Activated CD4-positive, CD25-positive, alpha-beta regulatory T cell treated with anti-CD3 and anti-CD28 coated beads, Interleukin-2, amount 50 U/mL, for 16 hours (primary cell): ENCODE data around the gene ITGA8.
"Not testable (repeated sequence)": the region's sequence is repeated elsewhere in the genome, so short reads cannot be mapped to it uniquely, and the experiment has no call there.

Experiments
- DNase-seq: peaks from one replicate; pipeline ENCODE4 v3.0.0-alpha.2; 2020; ENCODE audit warnings: low read depth, low spot score

Gene ITGA8

GRCh38 chr10:15609246-15609645, 110.5 kb downstream of the ITGA8 start:
- DNase-seq, result no peak

GRCh38 chr10:15606377-15606776, 113.3 kb downstream of the ITGA8 start:
- no peak for DNase-seq

GRCh38 chr10:15605740-15606369, 113.9 kb downstream of the ITGA8 start:
- DNase-seq, result no peak

GRCh38 chr10:15603446-15604011, 116.2 kb downstream of the ITGA8 start:
- DNase-seq, result no peak

GRCh38 chr10:15601819-15602218, 117.9 kb downstream of the ITGA8 start:
- DNase-seq, result no peak

GRCh38 chr10:15595260-15595659, 124.5 kb downstream of the ITGA8 start:
- DNase-seq, result no peak

GRCh38 chr10:15591937-15592336, 127.8 kb downstream of the ITGA8 start:
- DNase-seq, result no peak

- DNase-seq, result no peak
Measured at GRCh38 chr10:15591431-15591830, 128.3 kb downstream of the ITGA8 start.

GRCh38 chr10:15588635-15589508, 130.8 kb downstream of the ITGA8 start:
- DNase-seq, result no peak

- no peak for DNase-seq
Measured at GRCh38 chr10:15588151-15588550, 131.6 kb downstream of the ITGA8 start.

GRCh38 chr10:15587271-15587670, 132.5 kb downstream of the ITGA8 start:
- no peak for DNase-seq

- no peak for DNase-seq
Measured at GRCh38 chr10:15585303-15585715, 134.4 kb downstream of the ITGA8 start.

GRCh38 chr10:15582972-15583371, 136.8 kb downstream of the ITGA8 start:
- not testable (repeated sequence) for DNase-seq

GRCh38 chr10:15579605-15580004, 140.1 kb downstream of the ITGA8 start:
- DNase-seq, result no peak

- DNase-seq, result no peak
Measured at GRCh38 chr10:15572531-15573045, 147.1 kb downstream of the ITGA8 start.

- no peak for DNase-seq
Measured at GRCh38 chr10:15571575-15571974, 148.1 kb downstream of the ITGA8 start.

- no peak for DNase-seq
Measured at GRCh38 chr10:15570738-15571339, 148.9 kb downstream of the ITGA8 start.

- no peak for DNase-seq
Measured at GRCh38 chr10:15567952-15568351, 151.8 kb downstream of the ITGA8 start.

- DNase-seq, result no peak
Measured at GRCh38 chr10:15563246-15563645, 156.5 kb downstream of the ITGA8 start.

- no peak for DNase-seq
Measured at GRCh38 chr10:15562578-15562977, 157.1 kb downstream of the ITGA8 start.

- DNase-seq, result no peak
Measured at GRCh38 chr10:15562116-15562515, 157.6 kb downstream of the ITGA8 start.

- DNase-seq, result no peak
Measured at GRCh38 chr10:15558136-15558535, 161.6 kb downstream of the ITGA8 start.
